Measurements from ENCODE around the gene GPS1.

GPS1 gene

DNA sequence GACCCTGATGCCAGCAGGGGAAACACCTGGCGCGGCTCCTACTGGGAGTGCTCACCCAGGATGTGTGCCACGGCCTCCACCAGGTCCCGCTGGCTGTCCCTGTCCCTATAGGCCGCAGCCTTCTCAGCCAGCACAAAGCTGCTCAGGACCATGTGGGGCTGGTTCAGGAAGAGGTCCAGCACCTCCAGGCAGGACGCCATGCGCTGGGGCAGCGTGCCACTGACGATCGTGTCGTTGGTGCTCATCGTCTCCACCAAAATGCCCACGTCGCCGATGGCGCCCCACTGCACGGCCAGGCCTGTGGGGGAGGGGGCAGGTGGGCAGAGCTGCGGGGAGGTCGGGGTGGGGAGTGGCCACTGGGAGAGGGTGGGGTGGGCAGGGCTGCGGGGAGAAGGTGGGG, 29.8 kb downstream of the GPS1 start:
- DNase-seq: no peak

GRCh38 chr17:82081966-82082365, 30.3 kb downstream of the GPS1 start:
- no peak for DNase-seq

GRCh38 chr17:82082456-82082855, 30.8 kb downstream of the GPS1 start:
- DNase-seq: no peak

GRCh38 chr17:82083009-82083408, 31.3 kb downstream of the GPS1 start:
- no peak for DNase-seq

GRCh38 chr17:82083533-82084359, 32.0 kb downstream of the GPS1 start:
- no peak for DNase-seq

- DNase-seq: no peak
Measured at GRCh38 chr17:82084373-82085030, 32.8 kb downstream of the GPS1 start.

GRCh38 chr17:82085031-82085861, 33.5 kb downstream of the GPS1 start:
- DNase-seq: no peak

DNA sequence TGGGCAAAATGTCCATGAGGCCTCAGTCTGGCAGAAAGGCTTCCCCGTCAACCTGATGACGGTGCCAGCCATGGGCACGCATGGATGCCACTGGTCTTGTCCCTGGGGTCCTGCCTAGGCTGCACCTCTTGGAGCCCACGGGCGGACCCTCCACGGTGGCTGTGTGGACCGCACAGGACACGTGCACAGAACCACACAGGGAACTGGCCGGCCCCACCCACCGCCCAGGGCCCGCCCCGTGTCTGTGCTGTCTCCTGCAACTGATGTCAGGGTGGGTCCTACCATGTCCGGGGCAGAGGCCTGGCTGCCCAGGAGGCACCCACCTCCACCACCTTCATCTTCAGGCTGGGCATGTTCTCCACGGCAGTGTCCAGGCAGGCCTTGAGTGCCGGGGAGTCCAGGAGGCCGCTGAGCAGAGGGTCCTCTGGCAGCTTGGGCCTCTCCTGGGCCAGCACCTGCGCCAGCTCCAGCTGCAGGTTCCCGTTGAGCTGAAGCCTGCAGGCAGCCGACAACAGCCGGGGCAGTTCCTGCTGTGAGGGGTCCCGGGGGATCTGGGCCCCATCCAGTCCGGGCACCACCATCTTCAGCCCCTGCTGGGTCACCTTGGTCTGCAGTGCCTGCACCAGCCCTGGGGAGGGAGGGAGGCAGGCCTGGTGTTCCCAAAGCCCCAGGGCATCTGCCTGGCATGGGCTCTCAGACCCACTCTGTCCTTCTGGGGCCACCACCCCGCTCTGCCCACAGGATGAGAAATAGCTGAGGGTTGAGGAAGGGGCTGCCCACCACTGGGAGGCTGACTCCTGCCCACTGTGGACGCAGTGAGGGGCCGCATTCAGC, 34.5 kb downstream of the GPS1 start:
- DNase-seq: no peak

DNA sequence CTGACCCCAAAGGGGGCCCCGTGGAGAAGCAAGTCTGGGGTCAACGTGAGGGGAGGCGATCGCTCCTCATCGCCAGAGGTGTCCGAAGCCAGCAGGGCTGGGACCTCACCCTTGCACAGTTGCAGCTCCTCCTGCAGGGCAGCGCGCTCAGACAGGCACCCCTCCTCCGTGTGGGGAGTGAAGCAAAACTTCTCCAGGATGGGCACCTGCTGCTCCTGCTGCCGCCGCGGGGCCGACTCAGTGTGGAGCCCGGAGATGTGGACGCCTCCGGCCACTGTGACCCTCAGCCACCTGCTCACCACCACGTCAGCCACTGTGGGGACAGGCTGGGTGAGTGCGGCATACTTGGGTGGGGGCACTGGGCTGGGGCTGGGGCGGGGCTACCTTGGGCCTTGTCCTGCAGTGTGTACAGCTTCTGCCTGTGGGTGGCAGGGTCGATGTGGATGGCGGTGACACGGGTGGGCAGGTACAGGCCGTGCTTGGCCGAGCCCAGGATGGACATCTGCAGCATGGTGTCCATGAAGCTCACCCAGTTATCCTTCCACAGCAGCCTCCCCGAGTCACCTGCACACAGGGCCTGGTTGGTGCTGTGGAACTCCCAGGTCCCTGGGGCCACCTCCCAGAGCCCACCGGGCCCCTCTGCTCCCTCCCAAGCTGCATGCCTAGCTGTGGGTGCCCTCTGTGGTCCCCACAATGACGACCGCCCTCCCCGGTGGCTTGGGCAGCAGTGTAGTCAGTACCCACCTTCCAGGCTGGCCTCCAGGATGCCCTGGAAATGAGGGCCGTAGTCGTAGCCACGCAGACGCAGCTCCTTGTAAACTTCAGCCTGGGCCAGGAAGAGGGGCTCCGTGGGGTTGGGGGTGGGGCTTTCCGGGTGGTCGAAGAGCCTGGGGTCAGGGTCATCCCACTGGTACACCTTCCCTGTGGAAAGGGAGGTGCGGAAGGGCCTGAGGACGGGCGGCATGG, 35.5 kb downstream of the GPS1 start:
- DNase-seq: no peak

DNA sequence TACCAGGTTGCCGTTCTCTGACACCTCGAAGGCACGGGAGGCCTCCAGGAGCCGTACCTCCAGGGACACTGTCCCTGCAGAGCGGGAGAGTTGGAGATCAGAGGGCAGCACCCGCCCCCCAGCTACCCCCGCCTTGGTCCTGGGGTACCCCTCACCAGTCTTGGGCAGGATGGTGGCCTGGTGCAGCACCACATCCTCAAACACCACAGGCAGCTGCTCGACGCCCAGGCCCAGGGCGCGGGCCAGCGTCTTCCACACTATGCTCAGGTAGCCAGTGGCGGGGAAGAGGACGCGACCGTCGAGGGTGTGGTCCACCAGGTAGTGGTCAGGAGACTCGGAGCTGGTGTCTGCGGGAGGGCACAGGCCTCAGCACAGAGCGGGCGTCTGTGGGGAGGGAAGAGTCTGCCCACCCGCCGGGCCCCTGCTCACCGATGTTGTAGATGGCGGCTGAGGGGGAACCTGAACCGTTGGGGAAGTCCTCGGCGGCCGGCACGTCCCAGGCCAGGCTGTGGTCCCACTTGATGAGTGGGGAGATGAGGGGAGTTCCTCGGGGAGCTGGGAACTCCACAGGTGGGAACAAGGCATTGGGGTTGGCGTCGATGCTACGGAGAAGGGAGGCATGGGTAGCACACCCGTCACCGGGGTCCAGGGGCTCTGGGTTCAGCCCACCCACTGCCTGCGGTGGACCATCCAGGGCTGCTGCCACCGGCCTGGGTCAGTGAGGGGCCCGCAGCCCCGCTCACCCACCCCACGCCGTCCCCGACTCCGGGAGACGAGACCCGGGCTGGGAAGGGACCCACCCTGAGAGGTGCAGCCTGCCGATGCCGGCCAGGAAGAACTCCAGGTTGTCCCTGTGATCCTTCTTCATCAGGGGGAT, 36.5 kb downstream of the GPS1 start:
- no peak for DNase-seq

DNA sequence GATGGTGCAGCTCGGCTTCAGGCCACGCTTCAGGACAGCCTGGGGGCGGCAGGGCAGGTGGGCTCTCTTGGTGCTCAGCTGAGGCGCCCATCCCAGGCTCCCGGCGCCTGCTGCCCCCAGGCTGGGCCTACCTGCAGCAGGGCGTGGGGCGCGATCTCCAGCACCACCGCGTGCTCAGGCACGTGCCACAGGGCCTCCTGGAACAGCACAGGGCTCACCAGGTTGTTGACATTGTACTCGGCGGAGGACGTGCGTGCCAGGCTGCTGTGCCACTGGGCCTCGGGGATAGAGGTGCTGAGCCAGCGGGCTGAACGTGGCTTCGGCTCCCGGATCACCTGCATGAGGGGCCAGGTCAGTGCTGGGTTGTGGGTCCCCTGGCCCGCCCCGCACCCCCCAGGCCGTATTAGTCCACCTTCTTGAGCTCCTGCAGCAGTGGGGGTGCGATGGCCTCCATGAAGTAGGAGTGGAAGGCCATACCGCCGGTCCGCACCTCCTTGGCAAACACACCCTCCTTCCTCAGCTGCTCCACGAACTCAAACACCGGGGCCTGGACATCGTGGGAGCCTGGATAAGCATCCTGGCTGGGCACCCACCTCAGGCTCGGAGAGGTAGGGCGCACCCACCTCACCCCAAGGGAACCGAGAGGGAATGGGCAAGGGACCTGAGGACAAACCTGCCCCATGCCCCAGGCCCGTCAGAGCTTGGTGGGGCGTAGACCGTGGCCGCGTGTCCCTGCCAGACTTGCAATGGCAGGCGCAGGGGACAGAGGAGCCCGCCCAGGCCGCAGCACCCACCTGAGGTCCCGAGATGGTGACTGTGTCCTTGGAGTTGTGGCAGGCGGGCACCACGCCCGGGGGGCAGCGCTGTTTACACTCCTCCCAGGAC, 37.4 kb downstream of the GPS1 start:
- no peak for DNase-seq

DNA sequence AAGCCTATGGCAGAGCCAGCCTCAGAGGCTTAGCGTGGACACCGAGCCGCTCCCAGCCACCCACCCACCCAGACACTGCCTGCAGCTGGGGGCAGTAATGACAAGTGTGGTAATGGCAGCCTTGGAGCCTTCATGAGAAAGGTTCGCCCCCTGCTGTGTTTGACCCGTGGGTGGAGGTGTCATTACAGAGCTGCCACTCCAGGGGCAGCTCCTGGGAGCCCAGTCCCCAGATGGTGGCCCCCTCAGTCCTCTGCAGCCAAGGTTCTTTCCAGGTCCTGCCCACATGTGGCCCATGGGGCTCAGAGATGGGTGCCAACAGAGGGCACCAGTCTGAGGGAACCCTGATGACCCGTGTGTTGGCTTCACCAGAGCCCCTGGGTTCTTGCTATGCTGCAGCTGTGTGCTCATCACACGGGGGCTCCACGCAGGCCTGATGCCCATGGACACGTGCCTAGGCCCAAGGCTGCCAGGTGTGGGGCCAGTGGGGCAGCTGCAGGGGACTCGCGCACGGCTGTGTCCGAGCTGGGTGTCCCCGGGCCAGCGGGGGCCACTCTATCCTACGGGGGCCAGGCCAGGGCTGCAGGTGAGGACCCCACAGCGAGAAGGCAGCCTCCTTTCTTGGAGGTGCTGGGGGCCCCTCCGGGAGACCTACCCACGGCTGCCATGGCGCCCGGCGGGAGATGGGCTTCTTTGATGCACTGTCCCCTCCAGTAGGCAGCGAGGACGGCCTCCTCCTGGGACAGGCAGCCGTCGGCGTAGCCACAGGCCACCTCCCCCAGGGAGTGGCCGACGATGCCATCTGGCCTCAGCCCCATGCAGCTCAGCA, 38.2 kb downstream of the GPS1 start:
- no peak for DNase-seq

DNA sequence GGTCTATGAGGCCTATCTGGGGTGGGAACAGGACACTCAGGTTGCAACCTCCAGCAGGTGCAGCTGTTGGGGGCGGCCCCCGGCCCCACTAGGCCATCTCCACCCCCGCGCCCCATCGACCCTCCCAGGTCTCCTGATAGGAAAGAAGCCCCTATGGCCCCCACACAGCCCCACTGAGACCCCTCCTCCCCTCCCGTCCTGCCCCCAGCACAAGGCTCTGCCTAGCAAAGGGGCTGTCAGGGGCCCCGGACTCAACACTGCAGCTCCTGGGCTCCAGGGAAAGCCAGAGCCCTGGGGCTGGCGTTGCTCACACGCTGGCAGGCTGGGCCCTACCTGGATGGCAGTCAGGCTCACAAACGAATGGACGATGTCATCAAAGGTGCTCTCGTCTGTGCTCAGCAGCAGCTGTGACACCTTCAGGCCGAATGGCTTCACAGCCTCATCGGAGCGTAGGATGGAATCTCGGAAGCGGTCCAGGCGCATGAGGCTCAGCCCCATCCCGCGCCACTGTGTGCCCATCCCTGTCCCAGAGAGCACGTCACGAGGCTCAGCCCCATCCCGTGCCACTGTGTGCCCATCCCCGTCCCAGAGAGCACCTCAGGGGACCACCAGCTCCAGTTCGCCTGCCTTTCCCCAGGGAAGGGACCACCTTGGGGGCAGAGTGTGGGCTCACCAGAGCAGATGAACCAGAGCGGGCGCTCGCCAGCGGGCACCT, 39.0 kb downstream of the GPS1 start:
- no peak for DNase-seq

- no peak for DNase-seq
Measured at GRCh38 chr17:82091264-82092066, 39.8 kb downstream of the GPS1 start.

GRCh38 chr17:82092094-82092586, 40.4 kb downstream of the GPS1 start:
- DNase-seq: no peak

GRCh38 chr17:82092628-82092994, 40.9 kb downstream of the GPS1 start:
- DNase-seq: no peak

Data from inflammatory macrophage treated with lipopolysaccharide for 4 hours (primary cell).